Airway epithelial cell (primary cell): ENCODE results near the gene YPEL3. TPM values are rescaled to one million over a fixed set of nuclear protein-coding genes. Genes with fewer than 3 reads are reported as not detected.

Source experiments
- total RNA-seq: library from RNA; depleted of rRNA; stranded (reverse); fragments of >200 nt; gene quantifications from 2 replicates; pipeline ENCODE4 v1.2.3, GENCODE V29; 2015

Gene YPEL3
- total RNA-seq, result 16.1 and 21.9 TPM in 2 replicates

GRCh38 chr16:30096105-30096861 lies at the start of gene YPEL3:
TSS of gene YPEL3 (minus strand) at chr16:30096213. CDS start at chr16:30095482, 731 bp downstream.

GRCh38 chr16:30113031-30113710 lies 17.2 kb upstream of the YPEL3 start, which contains the start of gene GDPD3:
TSS of gene GDPD3 (minus strand) at chr16:30113537. CDS start at chr16:30113478, 59 bp downstream.

GRCh38 chr16:30091474-30092372 lies 4.3 kb downstream of the YPEL3 start, which contains the start of gene TBX6:
TSS of gene TBX6 (minus strand) at chr16:30091924. CDS start at chr16:30091193, 731 bp downstream.

GRCh38 chr16:30075503-30076275 lies 20.3 kb downstream of the YPEL3 start, which contains the start of gene PPP4C:
TSS of gene PPP4C (plus strand) at chr16:30075994. CDS start at chr16:30076378, 384 bp downstream.

GRCh38 chr16:30065102-30065942 lies 30.7 kb downstream of the YPEL3 start, which contains the start of gene ALDOA:
TSS of gene ALDOA (plus strand) at chr16:30065760. CDS start at chr16:30066898, 1,138 bp downstream.

Other genes starting within 250 kb of the YPEL3 start
- 56.8 and 68.1 TPM in 2 replicates for gene CDIPT, start 233.0 kb downstream of the YPEL3 start, total RNA-seq
- gene SEZ6L2, start 196.7 kb downstream of the YPEL3 start, total RNA-seq, result 9.9 and 11.2 TPM in 2 replicates
- gene ASPHD1, start 195.7 kb downstream of the YPEL3 start, total RNA-seq, result 5.4 and 9.3 TPM in 2 replicates
- gene KCTD13, start 170.0 kb downstream of the YPEL3 start, total RNA-seq, result 9.0 and 11.5 TPM in 2 replicates
- gene TMEM219, start 134.1 kb downstream of the YPEL3 start, total RNA-seq, result 86.8 and 109 TPM in 2 replicates
- 37.1 and 37.2 TPM in 2 replicates for gene TAOK2, start 122.3 kb downstream of the YPEL3 start, total RNA-seq
- gene HIRIP3, start 100.6 kb downstream of the YPEL3 start, total RNA-seq, result 7.5 and 8.9 TPM in 2 replicates
- 49.0 and 66.1 TPM in 2 replicates for gene INO80E, start 100.0 kb downstream of the YPEL3 start, total RNA-seq
- gene DOC2A, start 85.2 kb downstream of the YPEL3 start, total RNA-seq, result 0.71 TPM in 1 of 2 replicates, not detected in the other
- not detected in 2 replicates for gene C16orf92, start 73.0 kb downstream of the YPEL3 start, total RNA-seq
- gene TLCD3B, start 64.9 kb downstream of the YPEL3 start, total RNA-seq, result 0.14 TPM in 1 of 2 replicates, not detected in the other
- 2,269 and 2,487 TPM in 2 replicates for gene ALDOA, start 30.5 kb downstream of the YPEL3 start, total RNA-seq
- gene PPP4C, start 20.2 kb downstream of the YPEL3 start, total RNA-seq, result 87.6 and 119 TPM in 2 replicates
- gene TBX6, start 4.3 kb downstream of the YPEL3 start, total RNA-seq, result 1.2 and 3.3 TPM in 2 replicates
- gene GDPD3, start 17.3 kb upstream of the YPEL3 start, total RNA-seq, result 4.4 and 7.9 TPM in 2 replicates
- gene MAPK3, start 27.0 kb upstream of the YPEL3 start, total RNA-seq, result 62.0 and 62.1 TPM in 2 replicates
- gene CORO1A, start 87.4 kb upstream of the YPEL3 start, total RNA-seq, result 16.2 and 18.6 TPM in 2 replicates
- 254 and 612 TPM in 2 replicates for gene BOLA2B, start 97.5 kb upstream of the YPEL3 start, total RNA-seq
- 38.1 and 64.8 TPM in 2 replicates for gene SLX1A, start 97.7 kb upstream of the YPEL3 start, total RNA-seq
- gene SULT1A3, start 103.0 kb upstream of the YPEL3 start, total RNA-seq, result 0.98 and 7.1 TPM in 2 replicates
- 0.21 TPM in 1 of 2 replicates, not detected in the other for gene NPIPB13, start 152.3 kb upstream of the YPEL3 start, total RNA-seq